Breast epithelium (tissue), 3 donors: Measurements from ENCODE around the gene SAA1.

Experiments used
- POLR2A ChIP-seq: fragments of 450-650 bp; IDR thresholded peaks from one replicate; pipeline ENCODE4 v1.6.1; 2016; ENCODE audit warnings: antibody characterized with exemption, mild to moderate bottlenecking, moderate library complexity
- TF ChIP-seq, protein P1 (sequence below), 3 donors: fragments of 450-650 bp; IDR thresholded peaks; one replicate each; pipeline ENCODE4 v1.5.1; 2016 to 2017; ENCODE audit warnings: antibody characterized with exemption in 3 of 3, mild to moderate bottlenecking in 3 of 3, moderate library complexity in 3 of 3

DNA sequence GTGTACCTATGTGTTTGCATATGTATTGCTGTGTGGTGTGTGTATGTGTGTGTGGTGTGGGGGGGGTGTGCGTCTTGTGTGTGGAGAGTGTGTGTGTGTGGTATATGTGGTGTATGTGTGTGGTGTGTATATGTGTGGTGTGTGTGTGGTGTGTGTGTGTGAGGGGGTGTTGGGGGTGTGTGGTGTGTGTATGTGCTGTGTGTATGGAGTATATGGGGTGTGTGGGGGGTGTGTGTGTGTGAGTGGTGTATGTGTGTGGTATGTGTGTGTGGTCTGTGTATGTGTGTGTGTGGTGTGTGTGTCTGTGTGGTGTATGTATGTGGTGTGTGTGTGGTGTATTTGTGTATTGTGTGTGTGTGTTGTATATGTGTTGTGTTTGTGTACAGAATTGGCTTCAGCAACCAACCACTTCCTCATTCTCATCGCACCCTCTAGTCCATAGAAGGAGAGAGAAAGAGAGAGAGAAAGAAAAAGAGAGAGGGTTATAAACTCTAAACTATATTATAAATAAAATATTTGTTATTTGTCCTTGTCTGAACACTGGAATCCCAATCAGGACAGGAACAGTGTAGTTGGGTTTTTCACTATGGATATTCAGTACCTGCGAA is 43.1 kb upstream of the SAA1 start:
- TF ChIP-seq, protein P1, sequence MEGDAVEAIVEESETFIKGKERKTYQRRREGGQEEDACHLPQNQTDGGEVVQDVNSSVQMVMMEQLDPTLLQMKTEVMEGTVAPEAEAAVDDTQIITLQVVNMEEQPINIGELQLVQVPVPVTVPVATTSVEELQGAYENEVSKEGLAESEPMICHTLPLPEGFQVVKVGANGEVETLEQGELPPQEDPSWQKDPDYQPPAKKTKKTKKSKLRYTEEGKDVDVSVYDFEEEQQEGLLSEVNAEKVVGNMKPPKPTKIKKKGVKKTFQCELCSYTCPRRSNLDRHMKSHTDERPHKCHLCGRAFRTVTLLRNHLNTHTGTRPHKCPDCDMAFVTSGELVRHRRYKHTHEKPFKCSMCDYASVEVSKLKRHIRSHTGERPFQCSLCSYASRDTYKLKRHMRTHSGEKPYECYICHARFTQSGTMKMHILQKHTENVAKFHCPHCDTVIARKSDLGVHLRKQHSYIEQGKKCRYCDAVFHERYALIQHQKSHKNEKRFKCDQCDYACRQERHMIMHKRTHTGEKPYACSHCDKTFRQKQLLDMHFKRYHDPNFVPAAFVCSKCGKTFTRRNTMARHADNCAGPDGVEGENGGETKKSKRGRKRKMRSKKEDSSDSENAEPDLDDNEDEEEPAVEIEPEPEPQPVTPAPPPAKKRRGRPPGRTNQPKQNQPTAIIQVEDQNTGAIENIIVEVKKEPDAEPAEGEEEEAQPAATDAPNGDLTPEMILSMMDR (IDR thresholded peaks at IDR 0.05), result no peak
- TF ChIP-seq POLR2A, result no peak
